A673 (cell line): ENCODE measurements around the gene CDKN3. TPM values are rescaled to one million over a fixed set of nuclear protein-coding genes. Genes with fewer than 3 reads are reported as not detected.

Experiments used
- BruUV-seq: library from RNA; stranded (reverse); fragments of 400-500 nt; replicated peaks from 2 replicates; lab custom pipeline; 2021; lab: Mats Ljungman, UMichigan
- CTCF ChIA-PET: fragments of 300-600 bp; sonication (Branson Sonifier 250); formaldehyde crosslinking; loops from one replicate; lab custom pipeline; 2022; ENCODE audit warnings: antibody characterized with exemption; lab: Charles Lee
- POLR2A ChIA-PET: fragments of 300-600 bp; sonication (Branson Sonifier 250); formaldehyde crosslinking; loops from one replicate; lab custom pipeline; 2022; ENCODE audit warnings: antibody characterized with exemption; ENCODE audit not compliant: low non-redundant PET; lab: Charles Lee
- DNase-seq: peaks from one replicate; pipeline ENCODE4 v3.0.0-alpha.2; 2015; ENCODE audit warnings: low spot score
- H3K27ac ChIP-seq: fragments of 200-600 bp; sonication (generic); 2 replicates; pipeline ENCODE4 v1.5.1; 2016; ENCODE audit warnings: mixed run types, low read depth, mild to moderate bottlenecking, mixed read lengths, antibody characterized with exemption, low read length; ENCODE audit not compliant: poor library complexity, severe bottlenecking
- H3K27me3 ChIP-seq: fragments of 200-600 bp; sonication (generic); replicated peaks from 2 replicates; pipeline ENCODE4 v1.6.1; 2017; ENCODE audit warnings: mixed run types, low read depth, mild to moderate bottlenecking, mixed read lengths, antibody characterized with exemption, low read length; ENCODE audit not compliant: insufficient read depth, poor library complexity
- H3K36me3 ChIP-seq: fragments of 200-600 bp; sonication (generic); 2 replicates; pipeline ENCODE4 v1.6.1; 2016; ENCODE audit warnings: mixed run types, mild to moderate bottlenecking, mixed read lengths, antibody characterized with exemption, low read length; ENCODE audit not compliant: insufficient read depth, poor library complexity, severe bottlenecking
- H3K4me1 ChIP-seq: fragments of 200-600 bp; sonication (generic); 2 replicates; pipeline ENCODE4 v1.6.1; 2017; ENCODE audit warnings: mixed run types, mild to moderate bottlenecking, mixed read lengths, antibody characterized with exemption, low read length; ENCODE audit not compliant: insufficient read depth, poor library complexity, severe bottlenecking
- H3K4me3 ChIP-seq: fragments of 200-600 bp; sonication (generic); 2 replicates; pipeline ENCODE4 v1.5.1; 2016; ENCODE audit warnings: low read depth, mixed run types, mild to moderate bottlenecking, mixed read lengths, low read length; ENCODE audit not compliant: poor library complexity, severe bottlenecking
- H3K9me3 ChIP-seq: fragments of 200-600 bp; sonication (generic); 2 replicates; pipeline ENCODE4 v1.6.1; 2016; ENCODE audit warnings: mixed run types, low read depth, mild to moderate bottlenecking, mixed read lengths, antibody characterized with exemption, low read length; ENCODE audit not compliant: poor library complexity, severe bottlenecking
- EZH2 ChIP-seq: fragments of 200-600 bp; sonication (generic); IDR thresholded peaks from 2 replicates; pipeline ENCODE4 v1.6.1; 2017; ENCODE audit warnings: borderline replicate concordance, low read depth, mild to moderate bottlenecking, mixed read lengths, antibody characterized with exemption, low read length; ENCODE audit not compliant: poor library complexity, severe bottlenecking
- intact Hi-C: fragments of 100-400 bp; cut with micrococcal nuclease; formaldehyde crosslinking; loops from one replicate; pipeline ENCODE4 v1.10.0; 2022; ENCODE audit not compliant: unreplicated experiment
- total RNA-seq: library from RNA; stranded (reverse); gene quantifications from 2 replicates; pipeline ENCODE4 v1.2.3, GENCODE V29; 2021
- TF ChIP-seq, protein P1 (sequence below): fragments of 300-800, 200-600 bp; sonication (generic); conservative IDR thresholded peaks from 2 replicates; pipeline ENCODE4 v1.5.1; 2017; ENCODE audit warnings: low read depth, mild to moderate bottlenecking, antibody characterized with exemption, low read length, moderate library complexity, mixed read lengths

The CDKN3 gene
- total RNA-seq, 1 experiment from 2014 or later: 108 TPM

DNA sequence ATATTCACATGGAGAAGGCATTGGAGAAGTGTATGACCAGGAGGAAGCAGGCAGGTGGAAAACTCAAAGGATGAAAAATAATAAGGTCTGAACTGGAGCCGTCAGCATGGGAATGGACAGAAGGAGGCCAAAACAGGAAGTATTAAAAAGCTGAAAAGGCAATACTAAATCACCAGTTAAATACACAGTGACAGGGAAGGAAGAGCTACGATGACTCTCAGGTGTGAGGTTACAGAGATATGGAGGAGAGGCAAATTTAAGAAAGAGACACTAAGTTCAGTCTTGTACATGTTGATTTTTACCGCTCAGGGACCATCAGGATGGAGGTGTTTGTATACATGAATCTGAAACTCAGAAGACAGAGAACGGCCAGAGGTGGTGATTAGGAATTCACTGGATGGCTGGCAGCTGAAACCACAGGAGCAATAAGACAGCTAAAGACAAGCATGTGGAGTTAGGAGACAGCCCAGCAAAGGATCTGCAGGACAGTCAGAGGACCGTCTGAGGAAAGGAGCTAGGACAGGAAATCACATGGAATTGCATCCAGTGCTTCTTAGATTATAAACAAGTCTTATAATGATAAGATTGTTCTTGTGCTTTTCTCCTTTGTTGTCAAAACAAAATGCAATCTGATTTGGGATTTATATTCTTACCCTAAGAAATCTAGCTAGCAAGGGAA, 33.9 kb upstream of the CDKN3 start:
- ChIA-PET POLR2A (interaction anchor here (0.7 kb wide), 1 partner anchor 12 kb away, joined by 3 read pairs; no protein-coding TSS in a partner anchor), CTCF (no interaction called here)
- Histone ChIP-seq H3K36me3 (no peaks in the 10 kb centered on the region), H3K27ac (no peak overlapping the region), H3K4me3 (no peak overlapping the region), H3K9me3 (no peaks in the 10 kb centered on the region), H3K4me1 (peaks cover 11% of the 10 kb centered on the region), H3K27me3 (no peaks in the 10 kb centered on the region)
- intact Hi-C loops: no loop called here
- TF ChIP-seq, protein P1, sequence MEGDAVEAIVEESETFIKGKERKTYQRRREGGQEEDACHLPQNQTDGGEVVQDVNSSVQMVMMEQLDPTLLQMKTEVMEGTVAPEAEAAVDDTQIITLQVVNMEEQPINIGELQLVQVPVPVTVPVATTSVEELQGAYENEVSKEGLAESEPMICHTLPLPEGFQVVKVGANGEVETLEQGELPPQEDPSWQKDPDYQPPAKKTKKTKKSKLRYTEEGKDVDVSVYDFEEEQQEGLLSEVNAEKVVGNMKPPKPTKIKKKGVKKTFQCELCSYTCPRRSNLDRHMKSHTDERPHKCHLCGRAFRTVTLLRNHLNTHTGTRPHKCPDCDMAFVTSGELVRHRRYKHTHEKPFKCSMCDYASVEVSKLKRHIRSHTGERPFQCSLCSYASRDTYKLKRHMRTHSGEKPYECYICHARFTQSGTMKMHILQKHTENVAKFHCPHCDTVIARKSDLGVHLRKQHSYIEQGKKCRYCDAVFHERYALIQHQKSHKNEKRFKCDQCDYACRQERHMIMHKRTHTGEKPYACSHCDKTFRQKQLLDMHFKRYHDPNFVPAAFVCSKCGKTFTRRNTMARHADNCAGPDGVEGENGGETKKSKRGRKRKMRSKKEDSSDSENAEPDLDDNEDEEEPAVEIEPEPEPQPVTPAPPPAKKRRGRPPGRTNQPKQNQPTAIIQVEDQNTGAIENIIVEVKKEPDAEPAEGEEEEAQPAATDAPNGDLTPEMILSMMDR: no peak
- no peak for TF ChIP-seq EZH2
- no peak for DNase-seq
- no TSS peak for BruUV-seq

DNA sequence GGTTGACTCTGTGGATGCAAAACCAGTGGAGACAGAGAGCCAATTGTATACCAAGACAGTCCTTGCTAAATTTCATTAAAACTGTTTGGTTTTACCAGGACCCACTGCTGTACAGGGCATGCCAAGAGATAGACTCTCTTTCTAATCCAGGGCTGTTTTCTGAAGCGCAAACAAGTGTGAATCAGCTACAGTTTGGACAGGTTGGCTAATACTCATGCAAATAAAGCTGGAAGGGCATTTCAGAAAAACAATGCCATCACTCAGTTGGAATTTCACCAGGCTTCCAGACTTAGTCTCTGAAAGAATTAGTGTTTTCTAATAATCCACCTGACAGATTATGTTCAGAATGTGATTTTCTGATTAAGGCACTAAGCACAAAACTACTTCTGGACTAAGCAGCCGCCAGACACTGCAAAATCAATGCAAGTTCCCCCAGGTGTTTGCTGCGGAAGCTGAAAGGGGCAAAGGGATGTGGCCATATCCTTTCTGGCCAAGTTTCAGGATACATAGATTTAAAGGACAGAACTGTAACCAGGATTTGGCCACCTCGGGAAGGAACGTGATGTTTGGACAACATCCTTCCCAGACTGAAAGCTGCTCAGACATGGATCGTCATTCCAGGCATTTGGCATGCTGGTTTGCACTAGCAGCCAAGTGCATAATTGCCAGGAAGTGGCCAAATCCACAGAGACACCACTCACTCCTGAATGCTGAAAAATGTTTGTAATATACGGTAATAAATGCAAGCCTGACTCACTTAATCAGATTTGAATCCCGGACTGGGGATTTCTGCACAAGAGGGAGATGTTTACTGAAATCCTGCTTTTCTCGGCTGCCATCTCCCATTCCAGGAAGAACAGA, 32.0 kb upstream of the CDKN3 start:
- no peak overlapping the region for H3K4me3 ChIP-seq
- POLR2A ChIA-PET: no interaction called here
- peaks cover 11% of the 10 kb centered on the region for H3K4me1 ChIP-seq
- TF ChIP-seq EZH2: no peak
- TF ChIP-seq, protein P1: no peak
- intact Hi-C loops: loop anchor here (5.0 kb wide), 1 partner anchor 198 kb away; no protein-coding TSS in a partner anchor
- no TSS peak for BruUV-seq
- H3K36me3 ChIP-seq: no peaks in the 10 kb centered on the region
- CTCF ChIA-PET: no interaction called here
- H3K9me3 ChIP-seq: no peaks in the 10 kb centered on the region
- H3K27me3 ChIP-seq: no peaks in the 10 kb centered on the region
- no peak overlapping the region for H3K27ac ChIP-seq
- DNase-seq: peak; percentile 42

GRCh38 chr14:54366736-54367735, 29.8 kb upstream of the CDKN3 start:
- Histone ChIP-seq H3K9me3 (no peaks in the 10 kb centered on the region), H3K4me1 (peaks cover 11% of the 10 kb centered on the region), H3K27me3 (no peaks in the 10 kb centered on the region), H3K36me3 (no peaks in the 10 kb centered on the region), H3K4me3 (no peak overlapping the region), H3K27ac (no peak overlapping the region)
- intact Hi-C loops: loop anchor here (2.0 to 5.0 kb wide), 2 partner anchors 54 to 195 kb away; no protein-coding TSS in a partner anchor
- ChIA-PET POLR2A (no interaction called here), CTCF (interaction anchor here (1.3 kb wide), 1 partner anchor 54 kb away, joined by 7 read pairs; no protein-coding TSS in a partner anchor)
- peak; percentile 72 for DNase-seq
- no peak for TF ChIP-seq EZH2
- TF ChIP-seq, protein P1: peak; percentile 71
- no TSS peak for BruUV-seq
